ENCODE results near the gene PERM1. TPM values are rescaled to one million over a fixed set of nuclear protein-coding genes. Genes with fewer than 3 reads are reported as not detected.

The PERM1 gene
- total RNA-seq, 1 experiment from 2014 or later = not detected

DNA sequence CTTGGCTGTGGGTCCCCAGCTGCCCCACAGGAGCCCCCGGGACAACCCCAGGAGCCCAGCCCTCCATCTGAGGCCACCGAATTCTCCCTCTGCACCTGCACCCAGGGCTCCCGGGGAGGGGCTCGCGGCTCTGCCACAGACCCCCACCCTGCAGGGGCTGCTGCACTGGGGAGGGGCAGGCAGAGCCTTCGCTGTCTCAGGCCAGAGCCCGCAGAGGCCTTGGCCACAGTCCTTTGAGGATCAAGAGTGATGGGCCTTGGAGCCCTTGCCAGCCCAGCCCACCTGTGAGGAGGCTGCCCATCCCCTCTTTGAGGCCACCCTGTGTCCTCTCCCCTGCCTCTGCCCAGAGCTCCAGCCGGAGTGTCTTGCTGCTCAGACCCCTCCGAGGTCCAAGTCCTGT is 6.5 kb downstream of the PERM1 start:
- H3K4me3 Mint-ChIP-seq (ENCODE audit: unreplicated experiment) = no peak overlapping the region
- intact Hi-C loops (cut with micrococcal nuclease) = loop anchor here (2.0 kb wide), 1 partner anchor 71 kb away; no protein-coding TSS in a partner anchor
- H3K27ac Mint-ChIP-seq (ENCODE audit: low read depth, unreplicated experiment) = no peak overlapping the region
- TF ChIP-seq, protein P1, sequence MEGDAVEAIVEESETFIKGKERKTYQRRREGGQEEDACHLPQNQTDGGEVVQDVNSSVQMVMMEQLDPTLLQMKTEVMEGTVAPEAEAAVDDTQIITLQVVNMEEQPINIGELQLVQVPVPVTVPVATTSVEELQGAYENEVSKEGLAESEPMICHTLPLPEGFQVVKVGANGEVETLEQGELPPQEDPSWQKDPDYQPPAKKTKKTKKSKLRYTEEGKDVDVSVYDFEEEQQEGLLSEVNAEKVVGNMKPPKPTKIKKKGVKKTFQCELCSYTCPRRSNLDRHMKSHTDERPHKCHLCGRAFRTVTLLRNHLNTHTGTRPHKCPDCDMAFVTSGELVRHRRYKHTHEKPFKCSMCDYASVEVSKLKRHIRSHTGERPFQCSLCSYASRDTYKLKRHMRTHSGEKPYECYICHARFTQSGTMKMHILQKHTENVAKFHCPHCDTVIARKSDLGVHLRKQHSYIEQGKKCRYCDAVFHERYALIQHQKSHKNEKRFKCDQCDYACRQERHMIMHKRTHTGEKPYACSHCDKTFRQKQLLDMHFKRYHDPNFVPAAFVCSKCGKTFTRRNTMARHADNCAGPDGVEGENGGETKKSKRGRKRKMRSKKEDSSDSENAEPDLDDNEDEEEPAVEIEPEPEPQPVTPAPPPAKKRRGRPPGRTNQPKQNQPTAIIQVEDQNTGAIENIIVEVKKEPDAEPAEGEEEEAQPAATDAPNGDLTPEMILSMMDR (IDR thresholded peaks at IDR 0.05; ENCODE audit: unreplicated experiment) = no peak
- POLR2A ChIA-PET = interaction anchor here (1.0 to 1.2 kb wide), 2 partner anchors 9 to 78 kb away, joined by 3 to 7 read pairs; partner anchors contain the start of gene PLEKHN1
- no peaks in the 10 kb centered on the region for H3K27me3 Mint-ChIP-seq (ENCODE audit: insufficient read depth, unreplicated experiment)
- H3K36me3 Mint-ChIP-seq (ENCODE audit: insufficient read depth, unreplicated experiment) = no peaks in the 10 kb centered on the region
- peaks cover 6% of the 10 kb centered on the region for H3K4me1 Mint-ChIP-seq (ENCODE audit: insufficient read depth, unreplicated experiment)
- no peak for DNase-seq (ENCODE audit: unreplicated experiment)
- no TSS peak for BruUV-seq (replicated peaks)
- CTCF ChIA-PET = interaction anchor here (0.7 to 2.2 kb wide), 8 partner anchors 8 to 88 kb away, joined by 3 to 10 read pairs (median 4); partner anchors contain the start of gene PLEKHN1
- no peaks in the 10 kb centered on the region for H3K9me3 Mint-ChIP-seq (ENCODE audit: unreplicated experiment)

DNA sequence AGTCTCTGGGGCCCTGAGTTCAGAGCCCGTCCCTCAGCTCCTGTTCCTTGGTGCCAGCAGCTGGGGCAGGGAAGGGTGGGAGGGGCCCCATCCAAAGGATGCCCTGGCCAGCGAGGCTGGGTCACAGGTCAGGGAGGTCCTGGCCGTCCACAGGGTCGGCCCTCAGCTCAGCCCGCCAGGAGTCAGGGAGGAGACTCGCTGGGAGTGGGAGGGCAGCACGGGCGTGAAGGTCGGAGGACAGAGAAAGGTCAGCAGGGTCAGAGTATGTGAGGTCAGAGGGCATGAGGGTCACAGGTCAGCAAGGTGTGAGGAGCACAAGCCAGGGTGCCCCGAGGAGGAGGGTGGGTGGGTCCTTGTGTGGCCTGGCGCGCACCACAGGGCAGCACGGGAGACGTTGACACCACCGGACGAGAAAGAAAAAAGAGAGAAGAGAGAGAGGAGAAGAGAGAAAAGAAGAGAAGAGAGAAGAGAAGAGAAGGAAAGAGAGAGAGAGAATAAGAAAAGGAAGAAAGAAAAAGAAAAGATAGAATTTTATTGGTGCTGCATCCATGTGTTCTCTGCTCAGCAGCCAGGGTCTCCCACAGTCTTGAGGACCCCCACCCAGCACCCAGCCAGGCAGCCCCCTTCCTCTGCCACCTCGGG is 7.1 kb downstream of the PERM1 start:
- Mint-ChIP-seq H3K4me1 (ENCODE audit: insufficient read depth, unreplicated experiment) (peaks cover 6% of the 10 kb centered on the region), H3K36me3 (ENCODE audit: insufficient read depth, unreplicated experiment) (no peaks in the 10 kb centered on the region), H3K27ac (ENCODE audit: low read depth, unreplicated experiment) (no peak overlapping the region), H3K9me3 (ENCODE audit: unreplicated experiment) (no peaks in the 10 kb centered on the region), H3K4me3 (ENCODE audit: unreplicated experiment) (no peak overlapping the region), H3K27me3 (ENCODE audit: insufficient read depth, unreplicated experiment) (no peaks in the 10 kb centered on the region)
- ChIA-PET CTCF (interaction anchor here (1.9 to 2.2 kb wide), 2 partner anchors 10 to 89 kb away, joined by 5 to 10 read pairs; no protein-coding TSS in a partner anchor), POLR2A (no interaction called here)
- intact Hi-C loops (cut with micrococcal nuclease) = loop anchor here (2.0 kb wide), 1 partner anchor 70 kb away; no protein-coding TSS in a partner anchor
- BruUV-seq (replicated peaks) = no TSS peak
- no peak for DNase-seq (ENCODE audit: unreplicated experiment)
- TF ChIP-seq, protein P1 (IDR thresholded peaks at IDR 0.05; ENCODE audit: unreplicated experiment) = no peak

DNA sequence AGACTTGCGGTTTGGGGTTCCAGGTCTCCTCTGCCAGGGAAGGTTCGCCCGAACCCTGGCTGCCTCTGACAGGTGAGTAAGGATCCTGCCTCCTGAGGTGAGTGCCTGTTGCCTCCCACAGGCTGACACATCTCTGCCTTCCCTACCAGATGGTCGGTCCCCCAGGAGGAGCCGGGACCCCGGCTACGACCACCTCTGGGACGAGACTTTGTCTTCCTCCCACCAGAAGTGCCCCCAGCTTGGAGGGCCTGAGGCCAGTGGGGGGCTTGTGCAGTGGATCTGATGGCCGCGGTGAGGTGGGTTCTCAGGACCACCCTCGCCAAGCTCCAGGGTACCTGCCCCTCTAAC is 7.6 kb downstream of the PERM1 start:
- Mint-ChIP-seq H3K27me3 (ENCODE audit: insufficient read depth, unreplicated experiment) (no peaks in the 10 kb centered on the region), H3K36me3 (ENCODE audit: insufficient read depth, unreplicated experiment) (no peaks in the 10 kb centered on the region), H3K27ac (ENCODE audit: low read depth, unreplicated experiment) (no peak overlapping the region), H3K4me3 (ENCODE audit: unreplicated experiment) (no peak overlapping the region), H3K4me1 (ENCODE audit: insufficient read depth, unreplicated experiment) (peaks cover 6% of the 10 kb centered on the region), H3K9me3 (ENCODE audit: unreplicated experiment) (no peaks in the 10 kb centered on the region)
- TF ChIP-seq, protein P1 (IDR thresholded peaks at IDR 0.05; ENCODE audit: unreplicated experiment) = no peak
- no TSS peak for BruUV-seq (replicated peaks)
- CTCF ChIA-PET = interaction anchor here (2.2 kb wide), 1 partner anchor 10 kb away, joined by 5 read pairs; no protein-coding TSS in a partner anchor
- intact Hi-C loops (cut with micrococcal nuclease) = loop anchor here (2.0 kb wide), 1 partner anchor 69 kb away; no protein-coding TSS in a partner anchor
- no peak for DNase-seq (ENCODE audit: unreplicated experiment)
- POLR2A ChIA-PET = no interaction called here

DNA sequence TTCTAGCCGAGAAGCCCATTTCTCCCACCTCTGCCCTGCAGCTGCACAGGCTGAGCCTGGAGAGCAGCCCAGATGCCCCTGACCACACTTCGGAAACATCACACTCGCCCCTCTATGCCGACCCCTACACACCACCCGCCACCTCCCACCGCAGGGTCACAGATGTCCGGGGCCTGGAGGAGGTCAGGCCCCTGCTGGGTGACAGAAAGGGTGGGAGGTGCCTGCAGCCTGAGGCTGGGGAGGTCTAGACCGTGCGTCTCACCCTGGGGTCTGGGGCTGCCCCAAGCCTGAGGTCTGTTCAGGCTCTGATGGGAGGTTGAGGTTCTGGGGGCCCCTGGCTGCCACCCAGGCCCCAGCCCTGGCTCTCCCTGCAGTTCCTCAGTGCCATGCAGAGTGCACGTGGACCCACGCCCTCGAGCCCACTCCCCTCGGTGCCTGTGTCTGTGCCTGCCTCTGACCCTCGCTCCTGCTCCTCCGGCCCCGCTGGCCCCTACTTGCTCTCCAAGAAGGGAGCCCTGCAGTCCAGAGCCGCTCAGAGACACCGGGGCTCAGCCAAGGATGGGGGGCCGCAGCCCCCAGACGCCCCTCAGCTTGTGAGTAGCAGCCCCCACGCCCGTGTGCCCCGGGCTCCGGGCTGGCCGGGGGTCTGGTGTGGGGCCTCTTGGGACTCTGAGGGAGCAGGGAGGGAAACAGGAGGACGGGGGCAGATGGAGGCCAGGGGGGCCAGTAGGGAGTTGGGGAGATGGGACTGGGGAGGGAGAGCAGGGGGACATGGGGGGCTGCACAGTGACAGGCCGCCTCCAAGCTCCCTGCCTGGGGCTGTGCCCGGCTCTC is 8.2 kb downstream of the PERM1 start:
- ChIA-PET POLR2A (no interaction called here), CTCF (interaction anchor here (2.2 kb wide), 1 partner anchor 11 kb away, joined by 5 read pairs; no protein-coding TSS in a partner anchor)
- H3K36me3 Mint-ChIP-seq (ENCODE audit: insufficient read depth, unreplicated experiment) = no peaks in the 10 kb centered on the region
- intact Hi-C loops (cut with micrococcal nuclease) = loop anchor here (2.0 kb wide), 1 partner anchor 69 kb away; no protein-coding TSS in a partner anchor
- H3K27me3 Mint-ChIP-seq (ENCODE audit: insufficient read depth, unreplicated experiment) = no peaks in the 10 kb centered on the region
- DNase-seq (ENCODE audit: unreplicated experiment) = no peak
- no peaks in the 10 kb centered on the region for H3K9me3 Mint-ChIP-seq (ENCODE audit: unreplicated experiment)
- H3K4me3 Mint-ChIP-seq (ENCODE audit: unreplicated experiment) = no peak overlapping the region
- no peak overlapping the region for H3K27ac Mint-ChIP-seq (ENCODE audit: low read depth, unreplicated experiment)
- BruUV-seq (replicated peaks) = no TSS peak
- TF ChIP-seq, protein P1 (IDR thresholded peaks at IDR 0.05; ENCODE audit: unreplicated experiment) = no peak
- peaks cover 6% of the 10 kb centered on the region for H3K4me1 Mint-ChIP-seq (ENCODE audit: insufficient read depth, unreplicated experiment)
